ENCODE data around the gene UNK. TPM values are rescaled to one million over a fixed set of nuclear protein-coding genes. Genes with fewer than 3 reads are reported as not detected.
A peak's percentile ranks its signal among the peaks of the same experiment; 100 is the strongest.

Gene UNK
- total and polyA plus RNA-seq, 9 of the 15 experiments (the other 6 are each of a cell fraction or from before 2014, with no cell fraction given): 12.8 to 38.6 (median 24.8) TPM

- no peak for FAIRE-seq
- ChIA-PET CTCF (ENCODE audit: low intra/inter-chr PET ratio) (interaction anchor here (1.3 kb wide), 1 partner anchor 83 kb away, joined by 4 read pairs; no protein-coding TSS in a partner anchor), POLR2A (interaction anchor here (0.6 to 14.7 kb wide), 9 partner anchors 9 to 151 kb away, joined by 3 to 464 read pairs (median 3); a partner anchor contains a TSS)
- no peak for ATAC-seq
- Histone ChIP-seq H3K9me3 (replicated peaks; ENCODE audit: control insufficient read depth, insufficient read depth, low read depth, low read length) (no peaks in the 10 kb centered on the region), H3K4me2 (ENCODE audit: insufficient read depth, low read length) (no peak overlapping the region), H3K4me3 (no peak overlapping the region), H3K79me2 (ENCODE audit: control insufficient read depth, insufficient read depth, low read length) (no peaks in the 10 kb centered on the region), H3K9ac (ENCODE audit: insufficient read depth in 1 of 2, low read depth in 2 of 2, low read length in 2 of 2) (peak overlapping the region in 1 of 2 experiments; percentile 32; a peak in 1 of 4 replicates), H3K27me3 (ENCODE audit: control insufficient read depth in 2 of 2, insufficient read depth in 2 of 2, low read length in 2 of 2) (no peaks in the 10 kb centered on the region), H2AFZ (ENCODE audit: low read depth, low read length) (no peak overlapping the region), H3K27ac (ENCODE audit: extremely low read depth, low read depth, low read length) (no peak overlapping the region), H3K9me1 (ENCODE audit: control insufficient read depth, insufficient read depth, low read length) (peaks cover 4% of the 10 kb centered on the region), H3K4me1 (replicated peaks in 1 of 2; ENCODE audit: control insufficient read depth in 2 of 2, insufficient read depth in 2 of 2, low read length in 2 of 2) (peaks cover 12 to 38% of the 10 kb centered on the region in 2 experiments), H4K20me1 (replicated peaks; ENCODE audit: control insufficient read depth, insufficient read depth, low read length) (no peaks in the 10 kb centered on the region), H3K36me3 (ENCODE audit: control insufficient read depth, insufficient read depth, low read length) (no peaks in the 10 kb centered on the region)
- intact Hi-C loops (cut with micrococcal nuclease) (no loop called here), in situ Hi-C loops (cut with MboI) (no loop called here)
- WGBS (ENCODE audit: insufficient coverage, low coverage, missing lambda C conversion rate): 77% methylated on average over 4 of the region's 4 CpGs
- DNase-seq (ENCODE audit: extremely low read depth in 1 of 4, low spot score in 3 of 4): no peak
- BruUV-seq (replicated peaks): no TSS peak
- no peak for TF ChIP-seq SMARCB1 (IDR thresholded peaks at IDR 0.05; ENCODE audit: insufficient read length, low read depth)
- TF ChIP-seq, protein P1, sequence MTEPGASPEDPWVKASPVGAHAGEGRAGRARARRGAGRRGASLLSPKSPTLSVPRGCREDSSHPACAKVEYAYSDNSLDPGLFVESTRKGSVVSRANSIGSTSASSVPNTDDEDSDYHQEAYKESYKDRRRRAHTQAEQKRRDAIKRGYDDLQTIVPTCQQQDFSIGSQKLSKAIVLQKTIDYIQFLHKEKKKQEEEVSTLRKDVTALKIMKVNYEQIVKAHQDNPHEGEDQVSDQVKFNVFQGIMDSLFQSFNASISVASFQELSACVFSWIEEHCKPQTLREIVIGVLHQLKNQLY (CRISPR knock-in tag; conservative IDR thresholded peaks at IDR 0.05): no peak
- TF ChIP-seq STAG1 (CRISPR knock-in tag; IDR thresholded peaks at IDR 0.05; ENCODE audit: borderline replicate concordance): no peak
- TF ChIP-seq ZNF311 (CRISPR knock-in tag; IDR thresholded peaks at IDR 0.05): no peak
- no peak for TF ChIP-seq ZNF184 (CRISPR knock-in tag; IDR thresholded peaks at IDR 0.05)
- no peak for TF ChIP-seq PHTF2 (CRISPR knock-in tag; IDR thresholded peaks at IDR 0.05)
- no peak for TF ChIP-seq ZNF318 (IDR thresholded peaks at IDR 0.05; ENCODE audit: borderline replicate concordance in 1 of 2, low read depth in 1 of 2)
- TF ChIP-seq ZNF253 (CRISPR knock-in tag; conservative IDR thresholded peaks at IDR 0.05): no peak
- TF ChIP-seq, protein P2, sequence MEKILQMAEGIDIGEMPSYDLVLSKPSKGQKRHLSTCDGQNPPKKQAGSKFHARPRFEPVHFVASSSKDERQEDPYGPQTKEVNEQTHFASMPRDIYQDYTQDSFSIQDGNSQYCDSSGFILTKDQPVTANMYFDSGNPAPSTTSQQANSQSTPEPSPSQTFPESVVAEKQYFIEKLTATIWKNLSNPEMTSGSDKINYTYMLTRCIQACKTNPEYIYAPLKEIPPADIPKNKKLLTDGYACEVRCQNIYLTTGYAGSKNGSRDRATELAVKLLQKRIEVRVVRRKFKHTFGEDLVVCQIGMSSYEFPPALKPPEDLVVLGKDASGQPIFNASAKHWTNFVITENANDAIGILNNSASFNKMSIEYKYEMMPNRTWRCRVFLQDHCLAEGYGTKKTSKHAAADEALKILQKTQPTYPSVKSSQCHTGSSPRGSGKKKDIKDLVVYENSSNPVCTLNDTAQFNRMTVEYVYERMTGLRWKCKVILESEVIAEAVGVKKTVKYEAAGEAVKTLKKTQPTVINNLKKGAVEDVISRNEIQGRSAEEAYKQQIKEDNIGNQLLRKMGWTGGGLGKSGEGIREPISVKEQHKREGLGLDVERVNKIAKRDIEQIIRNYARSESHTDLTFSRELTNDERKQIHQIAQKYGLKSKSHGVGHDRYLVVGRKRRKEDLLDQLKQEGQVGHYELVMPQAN (IDR thresholded peaks at IDR 0.05; ENCODE audit: borderline replicate concordance): no peak
- no peak for TF ChIP-seq POU5F1 (IDR thresholded peaks at IDR 0.05; ENCODE audit: borderline replicate concordance, low read depth, low read length, partially characterized antibody)
- no peak for TF ChIP-seq PYGO2 (tag; IDR thresholded peaks at IDR 0.05)
- no peak for TF ChIP-seq TBL1XR1 (IDR thresholded peaks at IDR 0.05; ENCODE audit: low read length in 2 of 2)
Observed at GRCh38 chr17:75765981-75766380, 18.6 kb upstream of the UNK start.
